ENCODE measurements around the gene AMPD3. TPM values are rescaled to one million over a fixed set of nuclear protein-coding genes. Genes with fewer than 3 reads are reported as not detected.

AMPD3 gene
- total RNA-seq, 4 donors from 2014 or later = 1.2 to 6.4 (median 6.1) TPM; not detected in 1

- H3K36me3 ChIP-seq = no peaks in the 10 kb centered on the region
- H3K27me3 ChIP-seq = no peaks in the 10 kb centered on the region
- intact Hi-C loops (cut with DNase I; ENCODE audit: low total_unique reads) = no loop called here
- DNase-seq = no peak
- H3K27ac ChIP-seq = no peak overlapping the region
- TF ChIP-seq POLR2A (IDR thresholded peaks at IDR 0.05) (no peak), CTCF (IDR thresholded peaks at IDR 0.05) (no peak)
- no peaks in the 10 kb centered on the region for H3K4me1 ChIP-seq
- no peaks in the 10 kb centered on the region for H3K9me3 ChIP-seq
- no peak overlapping the region for H3K4me3 ChIP-seq
Measured at GRCh38 chr11:10538924-10539323, 83.9 kb downstream of the AMPD3 start.

DNA sequence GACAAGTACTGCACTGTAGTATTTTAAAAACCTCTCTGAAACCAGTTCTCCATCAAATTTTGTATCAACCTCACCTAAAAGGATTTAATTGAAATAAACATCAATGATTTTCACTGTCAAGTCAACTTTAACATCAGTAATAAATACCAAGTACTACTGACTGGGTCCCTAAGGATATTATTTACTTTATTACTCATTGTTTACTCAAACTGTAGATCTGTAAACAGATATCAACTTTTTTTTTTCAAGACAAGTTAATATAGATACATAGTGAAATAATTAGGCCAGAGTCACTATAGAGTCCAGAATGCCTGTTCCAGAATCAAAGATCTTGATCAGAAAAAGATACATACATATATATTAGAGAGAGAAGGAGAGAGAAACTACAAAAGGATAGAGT is 84.3 kb downstream of the AMPD3 start:
- H3K27ac ChIP-seq = no peak overlapping the region
- H3K27me3 ChIP-seq = no peaks in the 10 kb centered on the region
- DNase-seq = no peak
- H3K9me3 ChIP-seq = no peaks in the 10 kb centered on the region
- TF ChIP-seq CTCF (IDR thresholded peaks at IDR 0.05) = no peak
- TF ChIP-seq POLR2A (IDR thresholded peaks at IDR 0.05) = no peak
- no peaks in the 10 kb centered on the region for H3K36me3 ChIP-seq
- intact Hi-C loops (cut with DNase I; ENCODE audit: low total_unique reads) = no loop called here
- H3K4me3 ChIP-seq = no peak overlapping the region
- no peaks in the 10 kb centered on the region for H3K4me1 ChIP-seq

- TF ChIP-seq CTCF (IDR thresholded peaks at IDR 0.05) (no peak), POLR2A (IDR thresholded peaks at IDR 0.05) (no peak)
- Histone ChIP-seq H3K27me3 (no peaks in the 10 kb centered on the region), H3K4me1 (no peaks in the 10 kb centered on the region), H3K4me3 (peak overlapping the region; percentile 87 to 92), H3K27ac (peak overlapping the region; percentile 89 to 91), H3K36me3 (no peaks in the 10 kb centered on the region), H3K9me3 (no peaks in the 10 kb centered on the region)
- DNase-seq = peak in 1 of 2 donors; percentile 30
- intact Hi-C loops (cut with DNase I; ENCODE audit: low total_unique reads) = no loop called here
Measured at GRCh38 chr11:10540546-10540914, 85.5 kb downstream of the AMPD3 start.

GRCh38 chr11:10540915-10541560 is 86.0 kb downstream of the AMPD3 start, which contains the start of gene RNF141:
Gene RNF141, minus strand, starts transcription at chr11:10541187. Its CDS starts 7,029 bp downstream, at chr11:10534158.
- DNase-seq = peak; percentile 93 to 95
- no peaks in the 10 kb centered on the region for H3K36me3 ChIP-seq
- peak within 1 kb of the TSS; percentile 87 to 92 for H3K4me3 ChIP-seq
- intact Hi-C loops (cut with DNase I; ENCODE audit: low total_unique reads) = no loop called here
- H3K27ac ChIP-seq = peak within 1 kb of the TSS; percentile 89 to 91
- TF ChIP-seq POLR2A (IDR thresholded peaks at IDR 0.05) (peak; percentile 88 to 95), CTCF (IDR thresholded peaks at IDR 0.05) (peak; percentile 86 to 95 (median 92))
- no peaks in the 10 kb centered on the region for H3K4me1 ChIP-seq
- H3K27me3 ChIP-seq = no peaks in the 10 kb centered on the region
- H3K9me3 ChIP-seq = no peaks in the 10 kb centered on the region

- H3K9me3 ChIP-seq = no peaks in the 10 kb centered on the region
- H3K4me3 ChIP-seq = peak overlapping the region; percentile 87 to 92
- TF ChIP-seq CTCF (IDR thresholded peaks at IDR 0.05) (no peak), POLR2A (IDR thresholded peaks at IDR 0.05) (no peak)
- intact Hi-C loops (cut with DNase I; ENCODE audit: low total_unique reads) = no loop called here
- peak overlapping the region; percentile 89 to 91 for H3K27ac ChIP-seq
- H3K36me3 ChIP-seq = no peaks in the 10 kb centered on the region
- DNase-seq = no peak
- H3K4me1 ChIP-seq = no peaks in the 10 kb centered on the region
- no peaks in the 10 kb centered on the region for H3K27me3 ChIP-seq
Measured at GRCh38 chr11:10541561-10541930, 86.5 kb downstream of the AMPD3 start.

Data from uterus (tissue), 4 donors.